ENCODE measurements around the gene SEMA5A.

Gene SEMA5A

GRCh38 chr5:9462109-9462508, 83.8 kb downstream of the SEMA5A start:
- H3K9me3 ChIP-seq (ENCODE audit: control insufficient read depth in 2 of 2, low read length in 2 of 2), result no peaks in the 10 kb centered on the region
- H3K9ac ChIP-seq (ENCODE audit: low read depth in 1 of 2, low read length in 2 of 2), result no peak overlapping the region
- no peaks in the 10 kb centered on the region for H3K36me3 ChIP-seq (ENCODE audit: control insufficient read depth in 2 of 2, insufficient read depth in 2 of 2, low read length in 2 of 2)
- no peaks in the 10 kb centered on the region for H3K27me3 ChIP-seq (ENCODE audit: control insufficient read depth in 2 of 2, insufficient read depth in 2 of 2, low read length in 2 of 2)
- H3K4me1 ChIP-seq (ENCODE audit: control insufficient read depth in 2 of 2, insufficient read depth in 2 of 2, low read length in 2 of 2), result no peaks in the 10 kb centered on the region
- no peak overlapping the region for H3K27ac ChIP-seq (ENCODE audit: low read depth in 2 of 2, low read length in 2 of 2)
- H3K4me3 ChIP-seq (ENCODE audit: low read length in 2 of 2), result no peak overlapping the region

DNA sequence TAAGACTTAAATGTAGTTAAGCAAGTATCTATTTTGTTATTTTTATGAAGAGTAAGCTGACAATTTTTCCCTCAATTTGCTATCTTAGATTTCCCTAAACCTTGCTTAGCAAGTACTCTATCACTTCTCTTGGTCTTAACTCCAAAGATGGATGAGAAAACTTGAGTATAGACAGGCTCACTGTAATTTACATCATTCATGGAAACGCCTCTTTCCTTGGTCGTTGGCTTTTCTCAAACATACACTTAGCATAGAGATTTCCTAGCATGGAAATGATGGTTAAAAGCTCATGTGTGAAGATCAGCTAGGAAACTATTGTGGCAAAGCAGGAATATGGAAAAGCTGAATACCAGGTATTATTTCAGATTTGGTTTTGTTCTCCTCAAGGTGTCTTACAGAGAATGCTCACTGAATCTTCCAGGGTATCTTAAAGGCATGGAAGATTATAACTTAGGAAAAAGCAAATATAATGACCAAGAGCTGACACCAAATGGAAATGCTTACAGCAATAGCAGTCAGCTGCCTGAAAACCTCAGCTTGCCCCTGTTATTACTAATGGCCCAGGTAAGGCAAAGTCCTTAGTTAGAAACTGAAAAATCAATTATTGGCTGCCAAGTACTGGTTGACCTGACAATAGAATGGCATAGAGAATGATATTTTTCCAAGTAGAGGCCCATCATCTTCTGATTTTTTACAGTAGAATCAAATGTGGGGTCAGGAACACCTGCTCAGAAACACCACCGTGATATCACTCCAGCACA, 84.8 kb downstream of the SEMA5A start:
- no peaks in the 10 kb centered on the region for H3K36me3 ChIP-seq (ENCODE audit: control insufficient read depth in 2 of 2, insufficient read depth in 2 of 2, low read length in 2 of 2)
- H3K9ac ChIP-seq (ENCODE audit: low read depth in 1 of 2, low read length in 2 of 2), result no peak overlapping the region
- no peak overlapping the region for H3K4me3 ChIP-seq (ENCODE audit: low read length in 2 of 2)
- H3K4me1 ChIP-seq (ENCODE audit: control insufficient read depth in 2 of 2, insufficient read depth in 2 of 2, low read length in 2 of 2), result no peaks in the 10 kb centered on the region
- no peaks in the 10 kb centered on the region for H3K9me3 ChIP-seq (ENCODE audit: control insufficient read depth in 2 of 2, low read length in 2 of 2)
- H3K27ac ChIP-seq (ENCODE audit: low read depth in 2 of 2, low read length in 2 of 2), result no peak overlapping the region
- no peaks in the 10 kb centered on the region for H3K27me3 ChIP-seq (ENCODE audit: control insufficient read depth in 2 of 2, insufficient read depth in 2 of 2, low read length in 2 of 2)

DNA sequence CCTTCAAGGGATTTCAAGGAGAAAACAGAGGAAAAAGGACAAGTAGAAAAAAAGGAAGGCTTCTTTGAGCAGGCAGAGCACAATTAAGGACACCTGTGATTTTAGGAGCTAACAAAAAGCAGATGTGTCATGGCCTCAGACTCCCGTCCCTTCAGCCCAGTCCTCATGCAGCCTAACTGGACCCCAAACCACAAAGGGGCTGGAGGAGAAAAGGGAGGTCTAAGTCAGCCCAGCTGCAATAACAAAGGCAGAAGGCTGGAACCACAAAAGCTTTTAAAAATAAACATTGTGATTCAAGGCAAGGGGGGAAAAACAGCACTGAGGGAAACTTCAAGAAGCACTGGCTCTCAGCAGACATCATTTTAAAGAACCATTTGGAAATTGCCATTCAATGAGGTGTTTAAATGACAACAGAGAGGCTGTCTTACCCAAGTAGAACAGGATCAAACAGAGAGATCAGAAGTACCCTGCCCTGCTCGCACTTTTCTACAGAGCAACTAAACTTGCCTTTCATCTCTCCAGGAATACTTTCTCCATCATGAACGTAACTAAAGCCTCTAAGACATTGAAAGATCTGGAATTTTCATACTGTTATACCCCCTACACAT, 89.3 kb downstream of the SEMA5A start:
- no peaks in the 10 kb centered on the region for H3K9me3 ChIP-seq (ENCODE audit: control insufficient read depth in 2 of 2, low read length in 2 of 2)
- H3K27ac ChIP-seq (ENCODE audit: low read depth in 2 of 2, low read length in 2 of 2), result no peak overlapping the region
- no peak overlapping the region for H3K4me3 ChIP-seq (ENCODE audit: low read length in 2 of 2)
- no peak overlapping the region for H3K9ac ChIP-seq (ENCODE audit: low read depth in 1 of 2, low read length in 2 of 2)
- no peaks in the 10 kb centered on the region for H3K27me3 ChIP-seq (ENCODE audit: control insufficient read depth in 2 of 2, insufficient read depth in 2 of 2, low read length in 2 of 2)
- no peaks in the 10 kb centered on the region for H3K4me1 ChIP-seq (ENCODE audit: control insufficient read depth in 2 of 2, insufficient read depth in 2 of 2, low read length in 2 of 2)
- H3K36me3 ChIP-seq (ENCODE audit: control insufficient read depth in 2 of 2, insufficient read depth in 2 of 2, low read length in 2 of 2), result no peaks in the 10 kb centered on the region

- no peak overlapping the region for H3K9ac ChIP-seq (ENCODE audit: low read depth in 1 of 2, low read length in 2 of 2)
- H3K9me3 ChIP-seq (ENCODE audit: control insufficient read depth in 2 of 2, low read length in 2 of 2), result no peaks in the 10 kb centered on the region
- no peak overlapping the region for H3K4me3 ChIP-seq (ENCODE audit: low read length in 2 of 2)
- no peak overlapping the region for H3K27ac ChIP-seq (ENCODE audit: low read depth in 2 of 2, low read length in 2 of 2)
- no peaks in the 10 kb centered on the region for H3K4me1 ChIP-seq (ENCODE audit: control insufficient read depth in 2 of 2, insufficient read depth in 2 of 2, low read length in 2 of 2)
- H3K27me3 ChIP-seq (ENCODE audit: control insufficient read depth in 2 of 2, insufficient read depth in 2 of 2, low read length in 2 of 2), result no peaks in the 10 kb centered on the region
- no peaks in the 10 kb centered on the region for H3K36me3 ChIP-seq (ENCODE audit: control insufficient read depth in 2 of 2, insufficient read depth in 2 of 2, low read length in 2 of 2)
Observed at GRCh38 chr5:9455826-9456434, 89.9 kb downstream of the SEMA5A start.

- no peaks in the 10 kb centered on the region for H3K36me3 ChIP-seq (ENCODE audit: control insufficient read depth in 2 of 2, insufficient read depth in 2 of 2, low read length in 2 of 2)
- no peak overlapping the region for H3K4me3 ChIP-seq (ENCODE audit: low read length in 2 of 2)
- no peaks in the 10 kb centered on the region for H3K9me3 ChIP-seq (ENCODE audit: control insufficient read depth in 2 of 2, low read length in 2 of 2)
- no peaks in the 10 kb centered on the region for H3K4me1 ChIP-seq (ENCODE audit: control insufficient read depth in 2 of 2, insufficient read depth in 2 of 2, low read length in 2 of 2)
- no peak overlapping the region for H3K27ac ChIP-seq (ENCODE audit: low read depth in 2 of 2, low read length in 2 of 2)
- no peaks in the 10 kb centered on the region for H3K27me3 ChIP-seq (ENCODE audit: control insufficient read depth in 2 of 2, insufficient read depth in 2 of 2, low read length in 2 of 2)
- no peak overlapping the region for H3K9ac ChIP-seq (ENCODE audit: low read depth in 1 of 2, low read length in 2 of 2)
Observed at GRCh38 chr5:9454491-9454890, 91.4 kb downstream of the SEMA5A start.

GRCh38 chr5:9454012-9454481, 91.8 kb downstream of the SEMA5A start:
- Histone ChIP-seq H3K4me3 (ENCODE audit: low read length in 2 of 2) (no peak overlapping the region), H3K27ac (ENCODE audit: low read depth in 2 of 2, low read length in 2 of 2) (no peak overlapping the region), H3K9me3 (ENCODE audit: control insufficient read depth in 2 of 2, low read length in 2 of 2) (no peaks in the 10 kb centered on the region), H3K9ac (ENCODE audit: low read depth in 1 of 2, low read length in 2 of 2) (no peak overlapping the region), H3K4me1 (ENCODE audit: control insufficient read depth in 2 of 2, insufficient read depth in 2 of 2, low read length in 2 of 2) (no peaks in the 10 kb centered on the region), H3K36me3 (ENCODE audit: control insufficient read depth in 2 of 2, insufficient read depth in 2 of 2, low read length in 2 of 2) (no peaks in the 10 kb centered on the region), H3K27me3 (ENCODE audit: control insufficient read depth in 2 of 2, insufficient read depth in 2 of 2, low read length in 2 of 2) (no peaks in the 10 kb centered on the region)

DNA sequence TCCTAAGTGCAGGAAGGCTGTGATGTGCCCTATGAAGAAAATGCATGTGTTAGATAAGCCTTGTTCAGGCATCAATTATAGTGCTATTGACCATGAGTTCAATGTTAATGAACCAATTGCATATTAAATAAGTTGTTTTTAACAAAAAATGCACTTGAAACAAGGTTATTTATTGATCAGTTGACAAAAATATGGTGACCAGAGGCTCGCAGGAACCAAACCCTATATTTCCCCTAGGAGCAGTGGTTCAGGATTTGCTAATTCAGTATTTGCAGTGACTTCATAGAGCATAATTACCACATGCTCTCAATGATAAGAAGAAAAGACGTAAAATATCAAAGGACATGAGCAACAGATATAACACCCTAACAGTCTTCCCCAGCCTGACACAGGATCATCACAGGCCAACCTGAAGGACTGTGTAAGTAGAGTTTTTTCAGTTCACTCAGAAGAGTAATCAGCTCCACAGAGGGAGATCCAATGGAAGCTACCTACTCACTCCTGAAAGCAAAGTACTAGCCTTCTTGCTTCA, 92.3 kb downstream of the SEMA5A start:
- H3K9ac ChIP-seq (ENCODE audit: low read depth in 1 of 2, low read length in 2 of 2), result no peak overlapping the region
- H3K4me3 ChIP-seq (ENCODE audit: low read length in 2 of 2), result no peak overlapping the region
- no peak overlapping the region for H3K27ac ChIP-seq (ENCODE audit: low read depth in 2 of 2, low read length in 2 of 2)
- H3K36me3 ChIP-seq (ENCODE audit: control insufficient read depth in 2 of 2, insufficient read depth in 2 of 2, low read length in 2 of 2), result no peaks in the 10 kb centered on the region
- no peaks in the 10 kb centered on the region for H3K4me1 ChIP-seq (ENCODE audit: control insufficient read depth in 2 of 2, insufficient read depth in 2 of 2, low read length in 2 of 2)
- no peaks in the 10 kb centered on the region for H3K9me3 ChIP-seq (ENCODE audit: control insufficient read depth in 2 of 2, low read length in 2 of 2)
- no peaks in the 10 kb centered on the region for H3K27me3 ChIP-seq (ENCODE audit: control insufficient read depth in 2 of 2, insufficient read depth in 2 of 2, low read length in 2 of 2)

- H3K27ac ChIP-seq (ENCODE audit: low read depth in 2 of 2, low read length in 2 of 2), result no peak overlapping the region
Observed at GRCh38 chr5:9452181-9452580, 93.7 kb downstream of the SEMA5A start.

GRCh38 chr5:9451037-9451436, 94.8 kb downstream of the SEMA5A start:
- no peak overlapping the region for H3K27ac ChIP-seq (ENCODE audit: low read depth in 2 of 2, low read length in 2 of 2)

More at GRCh38 chr5:9452181-9452580, 93.7 kb downstream of the SEMA5A start:
- H3K9me3 ChIP-seq (ENCODE audit: control insufficient read depth in 2 of 2, low read length in 2 of 2), result no peaks in the 10 kb centered on the region
- H3K36me3 ChIP-seq (ENCODE audit: control insufficient read depth in 2 of 2, insufficient read depth in 2 of 2, low read length in 2 of 2), result no peaks in the 10 kb centered on the region
- H3K4me3 ChIP-seq (ENCODE audit: low read length in 2 of 2), result no peak overlapping the region
- H3K9ac ChIP-seq (ENCODE audit: low read depth in 1 of 2, low read length in 2 of 2), result no peak overlapping the region
- no peaks in the 10 kb centered on the region for H3K27me3 ChIP-seq (ENCODE audit: control insufficient read depth in 2 of 2, insufficient read depth in 2 of 2, low read length in 2 of 2)
- H3K4me1 ChIP-seq (ENCODE audit: control insufficient read depth in 2 of 2, insufficient read depth in 2 of 2, low read length in 2 of 2), result no peaks in the 10 kb centered on the region

GRCh38 chr5:9447691-9448090, 98.2 kb downstream of the SEMA5A start:
- Histone ChIP-seq H3K4me1 (ENCODE audit: control insufficient read depth in 2 of 2, insufficient read depth in 2 of 2, low read length in 2 of 2) (no peaks in the 10 kb centered on the region), H3K27ac (ENCODE audit: low read depth in 2 of 2, low read length in 2 of 2) (no peak overlapping the region), H3K36me3 (ENCODE audit: control insufficient read depth in 2 of 2, insufficient read depth in 2 of 2, low read length in 2 of 2) (no peaks in the 10 kb centered on the region), H3K27me3 (ENCODE audit: control insufficient read depth in 2 of 2, insufficient read depth in 2 of 2, low read length in 2 of 2) (no peaks in the 10 kb centered on the region), H3K9me3 (ENCODE audit: control insufficient read depth in 2 of 2, low read length in 2 of 2) (no peaks in the 10 kb centered on the region), H3K9ac (ENCODE audit: low read depth in 1 of 2, low read length in 2 of 2) (no peak overlapping the region), H3K4me3 (ENCODE audit: low read length in 2 of 2) (no peak overlapping the region)

More at GRCh38 chr5:9451037-9451436, 94.8 kb downstream of the SEMA5A start:
- no peaks in the 10 kb centered on the region for H3K27me3 ChIP-seq (ENCODE audit: control insufficient read depth in 2 of 2, insufficient read depth in 2 of 2, low read length in 2 of 2)
- H3K9ac ChIP-seq (ENCODE audit: low read depth in 1 of 2, low read length in 2 of 2), result no peak overlapping the region
- no peak overlapping the region for H3K4me3 ChIP-seq (ENCODE audit: low read length in 2 of 2)
- no peaks in the 10 kb centered on the region for H3K4me1 ChIP-seq (ENCODE audit: control insufficient read depth in 2 of 2, insufficient read depth in 2 of 2, low read length in 2 of 2)
- no peaks in the 10 kb centered on the region for H3K36me3 ChIP-seq (ENCODE audit: control insufficient read depth in 2 of 2, insufficient read depth in 2 of 2, low read length in 2 of 2)
- no peaks in the 10 kb centered on the region for H3K9me3 ChIP-seq (ENCODE audit: control insufficient read depth in 2 of 2, low read length in 2 of 2)

Data from mucosa of rectum (tissue), 2 donors.